HepG2 (cell line): ENCODE results near the gene KDM3B. TPM values are rescaled to one million over a fixed set of nuclear protein-coding genes. Genes with fewer than 3 reads are reported as not detected.

Source experiments
- ATAC-seq: fragments of 200-7000 bp; cut with Tn5 transposase; 3 replicates; pipeline ENCODE4 v1.9.1; 2020; ENCODE audit warnings: mild to moderate bottlenecking, moderate library complexity
- BruUV-seq: library from RNA; stranded (reverse); fragments of 400-500 nt; replicated peaks from 2 replicates; lab custom pipeline; 2021; lab: Mats Ljungman, UMichigan
- CTCF ChIA-PET: fragments of 300-600 bp; formaldehyde crosslinking; extraction: SDS; loops from one replicate; lab custom pipeline; 2021; ENCODE audit warnings: low total read pairs, inconsistent platforms, low intra/inter-chr PET ratio; lab: Yijun Ruan, JAX
- POLR2A ChIA-PET: fragments of 350-600 bp; sonication (Branson Sonifier 250); formaldehyde crosslinking; loops from one replicate; lab custom pipeline; 2020; ENCODE audit warnings: antibody characterized with exemption, inconsistent platforms; lab: Yijun Ruan, JAX
- DNase-seq: peaks from one replicate; pipeline ENCODE4 v3.0.0-alpha.2; 2015; ENCODE audit warnings: low spot score
- FAIRE-seq: peaks from 3 replicates; lab custom pipeline; 2011; peaks lifted over from hg19 to GRCh38; lab: Jason Lieb, UNC
- H2AFZ ChIP-seq: one replicate; pipeline ENCODE4 v1.6.1; 2011; ENCODE audit warnings: low read length, inconsistent platforms
- H3K27ac ChIP-seq: fragments of 300-600 bp; 3 replicates; pipeline ENCODE4 v1.8.0; 2011; ENCODE audit warnings: mixed run types, mild to moderate bottlenecking, mixed read lengths, low read length, inconsistent platforms; ENCODE audit not compliant: insufficient read depth; ENCODE audit errors: extremely low read length
- H3K27me3 ChIP-seq, 2 experiments: fragments of 200-600 bp in 1 of 2; 2 replicates in 1 of 2; 3 replicates in 1 of 2; pipeline versions ENCODE4 v1.6.0 to v1.8.0; 2011; ENCODE audit warnings: low read length in 2 of 2, mild to moderate bottlenecking in 2 of 2, moderate library complexity in 2 of 2, inconsistent platforms in 1 of 2; ENCODE audit not compliant: insufficient read depth in 2 of 2, control insufficient read depth in 1 of 2
- H3K36me3 ChIP-seq, 2 experiments: fragments of 200-600 bp in 1 of 2; replicated peaks in 1 of 2; 2 replicates in 1 of 2; 3 replicates in 1 of 2; pipeline versions ENCODE4 v1.5.1 to v1.8.0; 2011; ENCODE audit warnings: low read length in 2 of 2, inconsistent platforms in 1 of 2; ENCODE audit not compliant: insufficient read depth in 2 of 2, control insufficient read depth in 1 of 2
- H3K4me1 ChIP-seq: 2 replicates; pipeline ENCODE4 v1.5.1; 2012; ENCODE audit warnings: low read length, inconsistent platforms; ENCODE audit not compliant: insufficient read depth
- H3K4me2 ChIP-seq: 2 replicates; pipeline ENCODE4 v1.6.0; 2011; ENCODE audit warnings: low read depth, low read length, inconsistent platforms
- H3K4me3 ChIP-seq, 3 experiments: fragments of 200-600 bp in 1 of 3; sonication (generic), shearing (Covaris generic) in 1 of 3; replicated peaks in 1 of 3; 2 replicates each; pipeline ENCODE4 v1.5.1; 2011 to 2016; ENCODE audit warnings: low read length in 3 of 3, inconsistent platforms in 2 of 3, low read depth in 2 of 3, mild to moderate bottlenecking in 2 of 3, control low read depth in 1 of 3, mixed read lengths in 1 of 3; ENCODE audit not compliant: insufficient read depth in 1 of 3
- H3K79me2 ChIP-seq: one replicate; pipeline ENCODE4 v1.6.1; 2011; ENCODE audit warnings: low read length, inconsistent platforms; ENCODE audit not compliant: insufficient read depth
- H3K9ac ChIP-seq: 2 replicates; pipeline ENCODE4 v1.6.0; 2011; ENCODE audit warnings: mild to moderate bottlenecking, low read depth, low read length, inconsistent platforms; ENCODE audit not compliant: insufficient read depth
- H3K9me3 ChIP-seq: 2 replicates; pipeline ENCODE4 v1.5.1; 2012; ENCODE audit warnings: mild to moderate bottlenecking, low read length
- H4K20me1 ChIP-seq: 2 replicates; pipeline ENCODE4 v1.6.0; 2011; ENCODE audit warnings: inconsistent platforms, mild to moderate bottlenecking, low read length, moderate library complexity; ENCODE audit not compliant: insufficient read depth
- CBX5 ChIP-seq: sonication (generic); formaldehyde crosslinking; IDR thresholded peaks from 2 replicates; pipeline ENCODE4 v1.4.0; 2020; ENCODE audit warnings: missing genetic modification reagents, borderline replicate concordance
- IRF9 ChIP-seq: sonication (generic); formaldehyde crosslinking; IDR thresholded peaks from 2 replicates; pipeline ENCODE4 v1.8.0; 2022; ENCODE audit warnings: missing genetic modification reagents, mild to moderate bottlenecking, borderline replicate concordance
- PBX3 ChIP-seq: sonication (generic); formaldehyde crosslinking; IDR thresholded peaks from 2 replicates; pipeline ENCODE4 v1.8.1; 2023; ENCODE audit warnings: missing genetic modification reagents, inconsistent platforms, borderline replicate concordance
- PLSCR1 ChIP-seq: sonication (generic); formaldehyde crosslinking; IDR thresholded peaks from 2 replicates; pipeline ENCODE4 v1.5.0; 2020; ENCODE audit warnings: missing genetic modification reagents, mild to moderate bottlenecking, borderline replicate concordance
- ZNF362 ChIP-seq: sonication (generic); formaldehyde crosslinking; IDR thresholded peaks from 2 replicates; pipeline ENCODE4 v1.4.0; 2020; ENCODE audit warnings: missing genetic modification reagents, mild to moderate bottlenecking, borderline replicate concordance
- ZNF816 ChIP-seq: sonication (generic); formaldehyde crosslinking; IDR thresholded peaks from 2 replicates; pipeline ENCODE4 v1.8.0; 2022; ENCODE audit warnings: missing genetic modification reagents, mild to moderate bottlenecking, borderline replicate concordance
- WGBS: methylation state at CpG from one replicate; pipeline ENCODE4 v1.1.6; 2017; ENCODE audit warnings: low lambda C conversion rate; 5-methylcytosine and 5-hydroxymethylcytosine counted together
- in situ Hi-C: cut with HindIII; loops from 2 replicates; pipeline ENCODE4 v1.10.0; 2017; ENCODE audit warnings: low pct_unique_long_range_greater_than_20kb; ENCODE audit not compliant: extremely low pct_ligation_motif_present
- intact Hi-C: fragments of 100-400 bp; cut with micrococcal nuclease; formaldehyde crosslinking; loops from one replicate; pipeline ENCODE4 v1.10.0; 2022; ENCODE audit not compliant: unreplicated experiment
- polyA plus RNA-seq, 8 experiments: library from polyadenylated mRNA; depleted of rRNA in 3 of 8; stranded (reverse) in 7 of 8; unstranded in 1 of 8; fragments of >200 nt; fragmentation: Illumina TruSeq in 4 of 8; extraction: Trizol in 4 of 8; gene quantifications; 2 replicates each; pipeline versions ENCODE4 v1.2.1 to v1.2.3, GENCODE V29; 2011 to 2016; ENCODE audit warnings: low read depth in 4 of 8, missing spikeins in 1 of 8, mixed read lengths in 1 of 8; ENCODE audit not compliant: insufficient read depth in 1 of 8
- total RNA-seq, 5 experiments: library from RNA; depleted of rRNA; stranded (reverse); fragments of >200 nt; fragmentation: Illumina TruSeq; extraction: Trizol; gene quantifications; 2 replicates each; pipeline ENCODE4 v1.2.3, GENCODE V29; 2016; ENCODE audit warnings: low read depth in 1 of 5

Gene KDM3B
- total and polyA plus RNA-seq, 2 of the 13 experiments (the other 11 are each of a cell fraction or from before 2014, with no cell fraction given) = 19.7 to 34.3 TPM

GRCh38 chr5:138303372-138303771, 49.1 kb upstream of the KDM3B start:
- TF ChIP-seq PBX3 (CRISPR knock-in tag) (no peak), CBX5 (CRISPR knock-in tag) (no peak), IRF9 (CRISPR knock-in tag) (no peak), ZNF816 (CRISPR knock-in tag) (no peak), PLSCR1 (no peak), ZNF362 (CRISPR knock-in tag) (no peak)
- H3K4me3 ChIP-seq = no peak overlapping the region
- WGBS = 94% methylated on average over 6 of the region's 6 CpGs
- no peaks in the 10 kb centered on the region for H4K20me1 ChIP-seq
- ATAC-seq (no peak), FAIRE-seq (no peak), DNase-seq (no peak)
- H3K27me3 ChIP-seq = no peaks in the 10 kb centered on the region
- POLR2A ChIA-PET = no interaction called here
- BruUV-seq = no TSS peak
- CTCF ChIA-PET = no interaction called here
- H3K4me1 ChIP-seq = peaks cover 9% of the 10 kb centered on the region
- H3K9ac ChIP-seq = no peak overlapping the region
- H3K9me3 ChIP-seq = no peaks in the 10 kb centered on the region
- in situ Hi-C loops = no loop called here
- intact Hi-C loops = no loop called here
- no peak overlapping the region for H2AFZ ChIP-seq
- H3K27ac ChIP-seq = no peak overlapping the region
- H3K36me3 ChIP-seq = peaks cover 5 to 22% of the 10 kb centered on the region in 2 experiments; a peak in 3 of 5 replicates
- no peak overlapping the region for H3K4me2 ChIP-seq
- no peaks in the 10 kb centered on the region for H3K79me2 ChIP-seq
